ENCODE data around the gene CYTIP.

- TF ChIP-seq USF2 (IDR thresholded peaks at IDR 0.05) (no peak), CTCF (IDR thresholded peaks at IDR 0.05) (no peak), KDM1A (IDR thresholded peaks at IDR 0.05; ENCODE audit: low read depth) (no peak), CBX2 (IDR thresholded peaks at IDR 0.05; ENCODE audit: borderline replicate concordance, low read depth) (no peak), ELK1 (IDR thresholded peaks at IDR 0.05; ENCODE audit: low read depth, low read length) (no peak), HES2 (IDR thresholded peaks at IDR 0.05) (no peak), RFX5 (IDR thresholded peaks at IDR 0.05) (no peak), MAX (IDR thresholded peaks at IDR 0.05) (no peak), NR3C1 (IDR thresholded peaks at IDR 0.05) (no peak), HMGXB4 (CRISPR knock-in tag; IDR thresholded peaks at IDR 0.05; ENCODE audit: borderline replicate concordance) (no peak), POLR2A (IDR thresholded peaks at IDR 0.05; ENCODE audit: low read length) (no peak), RAD21 (conservative IDR thresholded peaks at IDR 0.05 in 1 of 2, IDR thresholded peaks at IDR 0.05 in 1 of 2) (no peak), ZFP36 (IDR thresholded peaks at IDR 0.05; ENCODE audit: borderline replicate concordance, partially characterized antibody) (no peak), EHMT2 (IDR thresholded peaks at IDR 0.05; ENCODE audit: low read depth) (no peak)
Observed at GRCh38 chr2:157468931-157469708, 25.2 kb upstream of the CYTIP start.

Measured in A549 (cell line).